Esophagus mucosa (tissue), 1 donor: ENCODE measurements around the gene F5. TPM values are rescaled to one million over a fixed set of nuclear protein-coding genes. Genes with fewer than 3 reads are reported as not detected.

Experiments used
- ATAC-seq: fragments of 200-7000 bp; cut with Tn5 transposase; one replicate; pipeline ENCODE4 v1.9.1; 2020
- total RNA-seq: library from RNA; stranded (reverse); gene quantifications from one replicate; pipeline ENCODE4 v1.2.4, GENCODE V29; 2023
- donor health status: DM: yes; HTN: yes; CAD: no.

The F5 gene
- total RNA-seq, result 0.20 TPM

GRCh38 chr1:169586395-169587255 is at the start of gene F5:
Gene F5, minus strand, starts transcription at chr1:169586481. Its CDS starts 95 bp downstream, at chr1:169586386.
- ATAC-seq, result peak; percentile 92

GRCh38 chr1:169634877-169635276 is 48.6 kb upstream of the F5 start:
- ATAC-seq, result no peak

- no peak for ATAC-seq
These were observed 47.9 kb upstream of the F5 start for GRCh38 chr1:169634145-169634544.

DNA sequence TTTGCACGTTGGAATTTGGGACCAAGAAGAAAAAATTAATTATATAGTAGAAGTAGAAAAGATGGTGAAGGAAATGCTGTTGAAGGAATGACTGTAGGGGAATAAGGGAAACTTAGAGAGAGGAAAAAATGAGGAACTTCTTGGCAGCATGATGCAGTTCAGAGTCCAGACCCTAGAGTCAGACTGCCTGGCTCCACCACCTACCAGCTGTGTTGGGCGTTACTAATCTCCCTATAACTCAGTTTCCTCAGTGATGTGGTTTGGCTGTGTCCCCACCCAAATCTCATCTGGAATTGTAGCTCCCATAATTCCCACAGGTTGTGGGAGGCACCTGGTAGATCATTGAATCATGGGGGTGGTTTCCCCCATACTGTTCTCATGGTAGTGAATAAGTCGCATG is 45.0 kb upstream of the F5 start:
- ATAC-seq, result no peak

- ATAC-seq, result no peak
These were observed 43.7 kb upstream of the F5 start, which contains the start of gene SELP for GRCh38 chr1:169630006-169630405. Gene SELP, minus strand, starts transcription at chr1:169630124. Its CDS starts 50 bp downstream, at chr1:169630074.

DNA sequence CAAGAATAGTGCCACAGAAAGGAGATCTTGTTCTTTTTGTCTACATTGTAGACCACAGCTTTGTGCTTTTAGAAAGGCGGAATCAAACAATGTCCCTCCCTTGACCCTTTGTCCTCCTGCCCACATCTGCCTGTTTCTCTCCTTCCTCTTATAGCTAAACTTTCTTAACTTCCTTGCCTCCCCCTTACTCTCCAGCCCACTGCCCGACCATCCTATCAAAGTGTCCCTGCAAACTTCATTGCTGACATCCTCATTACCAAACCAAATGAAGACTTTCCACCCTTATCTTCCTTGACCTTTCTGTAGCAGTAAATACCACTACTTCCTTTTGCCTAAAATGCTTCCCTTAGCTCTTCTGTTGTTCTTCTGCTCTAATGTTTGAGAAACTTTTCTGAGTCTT is 38.6 kb upstream of the F5 start:
- no peak for ATAC-seq

GRCh38 chr1:169624122-169624521 is 37.8 kb upstream of the F5 start:
- ATAC-seq, result no peak

DNA sequence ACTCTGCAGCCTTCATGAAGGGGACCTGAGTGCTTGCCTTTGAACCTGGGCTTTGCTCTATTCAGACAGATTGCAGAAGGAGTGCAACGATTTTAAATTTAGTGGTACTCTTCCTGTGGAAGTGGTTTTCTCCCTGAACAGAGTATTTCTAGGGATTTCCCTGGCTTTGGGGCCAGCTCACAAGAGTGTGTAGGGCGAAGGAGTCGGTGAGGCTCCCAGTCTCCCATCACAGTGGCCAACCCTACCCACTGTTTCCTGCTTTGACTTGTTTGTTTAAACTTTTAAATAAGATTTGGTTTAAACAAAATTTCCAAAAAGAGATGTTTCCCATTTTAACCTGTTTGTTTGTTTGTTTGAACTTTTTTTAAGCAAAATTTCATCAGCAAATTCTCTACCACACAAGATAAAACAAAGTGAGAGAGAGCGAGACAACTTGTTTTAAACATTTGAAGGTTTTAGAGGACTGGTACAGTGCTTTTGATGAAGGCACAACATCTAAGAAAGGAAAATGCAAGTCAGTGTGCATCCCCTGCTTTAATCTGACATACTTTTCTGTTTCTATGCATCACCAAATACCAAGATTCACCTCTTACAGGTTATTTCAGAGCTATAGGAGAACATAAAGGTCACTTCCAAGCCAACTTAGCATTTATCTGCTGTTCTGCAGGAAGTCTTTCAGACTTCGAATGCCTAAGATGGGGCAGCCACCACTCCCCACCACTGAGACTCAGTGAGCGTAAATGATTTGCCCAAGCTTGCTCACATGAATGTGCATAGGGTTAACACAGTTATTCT is 37.0 kb upstream of the F5 start:
- ATAC-seq, result no peak

GRCh38 chr1:169620565-169620964 is 34.3 kb upstream of the F5 start:
- no peak for ATAC-seq

DNA sequence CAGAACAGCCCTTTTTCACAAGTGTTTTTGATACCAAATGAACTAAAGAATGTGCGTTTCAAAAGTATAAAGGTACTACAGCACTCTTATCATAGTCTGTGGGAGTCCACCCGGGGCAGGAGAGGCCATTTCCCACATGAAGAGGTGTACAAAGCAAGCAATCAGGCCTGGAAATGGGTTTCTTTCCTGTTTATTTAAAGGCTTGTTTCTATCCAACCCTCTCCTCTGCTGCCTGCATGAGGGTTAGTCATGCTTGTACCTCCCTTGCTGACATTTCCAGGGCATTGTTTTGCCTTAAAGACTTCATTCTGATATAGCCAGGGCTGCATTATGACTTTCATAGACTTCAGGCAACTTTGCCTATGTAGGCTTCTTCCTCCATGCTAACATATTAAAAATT is 32.1 kb upstream of the F5 start:
- ATAC-seq, result peak; percentile 18

- ATAC-seq, result no peak
These were observed 29.5 kb upstream of the F5 start for GRCh38 chr1:169615803-169616202.

- no peak for ATAC-seq
These were observed 24.6 kb upstream of the F5 start for GRCh38 chr1:169610858-169611257.

- ATAC-seq, result no peak
These were observed 23.8 kb upstream of the F5 start for GRCh38 chr1:169610108-169610507.

GRCh38 chr1:169608226-169608625 is 21.9 kb upstream of the F5 start:
- no peak for ATAC-seq

DNA sequence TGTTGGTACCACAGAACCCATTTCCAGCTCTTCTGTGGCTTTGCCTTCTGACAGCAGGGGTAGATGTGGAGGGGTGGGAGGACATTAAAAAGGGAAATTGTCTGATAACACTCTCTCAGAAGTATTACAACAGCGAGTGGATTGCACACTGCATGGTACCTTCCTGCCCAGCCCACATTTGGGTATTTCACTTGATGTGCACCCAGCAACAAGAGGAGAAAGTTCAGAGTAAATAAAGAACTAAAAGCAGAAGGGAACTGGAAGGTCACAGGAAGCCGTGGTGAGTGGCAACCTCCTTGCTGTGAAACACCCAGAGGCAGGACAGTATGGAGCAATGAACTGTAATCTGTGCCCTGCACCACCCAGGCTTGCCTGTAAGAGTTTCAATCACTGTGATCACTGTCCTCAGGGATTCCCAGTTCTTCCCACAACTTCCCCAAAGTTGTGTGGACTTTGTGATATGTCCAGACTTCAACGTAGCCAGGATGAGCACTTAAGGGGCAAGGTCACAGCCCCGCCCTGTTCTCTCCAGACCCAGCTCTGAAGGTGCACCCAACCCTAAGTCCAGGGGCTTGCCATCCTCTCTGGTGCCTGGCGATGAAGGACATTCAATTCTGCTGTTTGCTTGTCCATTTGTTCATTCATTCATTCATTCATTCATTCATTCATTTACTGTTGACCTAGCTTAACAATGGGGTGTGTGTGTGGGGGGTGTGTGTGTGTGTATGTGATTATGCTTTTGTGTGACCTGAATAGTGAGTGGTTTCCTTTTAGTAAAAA is 18.7 kb upstream of the F5 start:
- peak; percentile 32 for ATAC-seq

- ATAC-seq, result no peak
These were observed 15.0 kb upstream of the F5 start for GRCh38 chr1:169601096-169601881.

DNA sequence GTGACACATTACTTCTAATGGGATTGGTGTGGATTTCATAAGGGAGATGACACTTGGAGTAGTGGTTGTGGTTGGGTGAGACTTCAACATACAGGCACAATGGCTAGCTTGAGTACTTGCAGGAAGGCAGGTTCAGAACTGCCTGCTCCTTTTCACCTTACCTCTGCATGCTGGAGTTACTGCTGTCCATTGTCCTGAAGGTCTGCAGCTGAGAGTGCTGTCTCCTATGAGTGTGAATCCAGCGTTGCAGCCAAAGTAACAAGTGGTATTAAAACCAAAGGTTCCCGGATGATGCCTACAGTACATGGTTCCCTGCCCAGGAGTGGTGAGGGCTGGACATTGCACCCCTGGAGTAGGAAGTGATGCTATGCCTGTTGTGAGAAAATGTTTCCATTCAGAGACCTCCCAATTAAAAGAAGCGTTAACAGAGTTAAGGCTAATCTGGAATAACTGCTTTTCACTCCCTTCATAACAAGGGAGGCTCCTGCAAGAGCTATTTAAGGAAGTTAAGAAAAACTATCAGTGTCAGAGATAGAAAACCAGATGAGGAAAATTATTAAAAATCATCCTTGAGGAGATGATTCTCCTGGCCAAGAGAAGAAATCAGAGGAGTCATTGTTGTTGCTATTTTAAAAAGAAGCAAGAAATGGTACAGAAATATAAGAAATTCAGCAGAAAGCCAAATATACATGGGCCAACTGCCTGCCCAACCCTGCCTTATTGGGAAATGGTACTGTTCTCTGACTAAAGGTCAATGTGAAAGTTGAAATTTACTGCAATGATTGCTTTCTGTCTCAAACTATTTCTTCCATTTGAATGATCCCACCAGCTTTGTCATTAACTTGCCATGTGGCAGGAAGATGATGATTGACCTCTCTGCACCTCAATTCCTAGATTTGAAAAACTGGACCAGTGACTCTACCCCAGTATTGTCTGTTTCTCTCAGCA is 9.8 kb upstream of the F5 start:
- ATAC-seq, result peak; percentile 25

DNA sequence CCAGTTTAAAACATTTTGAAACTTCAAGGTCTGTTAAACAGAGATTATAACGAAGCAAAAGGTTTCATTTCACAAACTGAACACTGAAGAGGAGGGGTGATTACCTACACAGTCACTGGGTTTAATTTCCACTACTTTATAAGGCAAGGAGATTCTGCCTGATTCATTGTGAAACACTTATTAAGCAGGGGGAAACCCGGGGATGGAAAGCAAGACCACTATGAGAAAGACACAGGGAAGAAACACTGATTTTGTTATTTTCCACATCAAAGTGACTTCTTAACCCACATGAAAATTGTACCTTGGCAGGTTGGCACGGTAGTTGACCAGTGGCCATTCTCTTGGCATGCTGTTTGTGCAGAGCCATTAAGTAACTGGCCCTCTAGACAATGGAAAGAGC is 8.1 kb upstream of the F5 start:
- ATAC-seq, result no peak

DNA sequence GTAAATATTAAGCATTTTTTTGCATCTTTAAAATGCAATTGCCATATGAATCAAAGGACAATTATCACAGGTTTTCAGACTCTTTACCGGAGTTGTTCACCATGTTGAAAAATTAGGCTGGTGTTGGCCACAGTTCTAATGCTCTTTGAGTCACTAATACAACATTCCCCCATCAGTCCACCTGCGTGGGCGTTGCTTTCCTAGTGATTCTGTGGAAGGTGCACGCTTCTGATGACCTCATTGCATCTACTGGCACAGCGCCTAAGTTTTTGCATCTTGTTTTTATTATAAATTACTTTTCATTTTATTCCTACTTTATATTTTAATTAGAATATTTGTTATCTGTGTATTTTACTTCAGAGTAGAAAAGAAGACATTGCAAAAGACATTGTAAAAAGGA is 4.7 kb upstream of the F5 start:
- ATAC-seq, result no peak

DNA sequence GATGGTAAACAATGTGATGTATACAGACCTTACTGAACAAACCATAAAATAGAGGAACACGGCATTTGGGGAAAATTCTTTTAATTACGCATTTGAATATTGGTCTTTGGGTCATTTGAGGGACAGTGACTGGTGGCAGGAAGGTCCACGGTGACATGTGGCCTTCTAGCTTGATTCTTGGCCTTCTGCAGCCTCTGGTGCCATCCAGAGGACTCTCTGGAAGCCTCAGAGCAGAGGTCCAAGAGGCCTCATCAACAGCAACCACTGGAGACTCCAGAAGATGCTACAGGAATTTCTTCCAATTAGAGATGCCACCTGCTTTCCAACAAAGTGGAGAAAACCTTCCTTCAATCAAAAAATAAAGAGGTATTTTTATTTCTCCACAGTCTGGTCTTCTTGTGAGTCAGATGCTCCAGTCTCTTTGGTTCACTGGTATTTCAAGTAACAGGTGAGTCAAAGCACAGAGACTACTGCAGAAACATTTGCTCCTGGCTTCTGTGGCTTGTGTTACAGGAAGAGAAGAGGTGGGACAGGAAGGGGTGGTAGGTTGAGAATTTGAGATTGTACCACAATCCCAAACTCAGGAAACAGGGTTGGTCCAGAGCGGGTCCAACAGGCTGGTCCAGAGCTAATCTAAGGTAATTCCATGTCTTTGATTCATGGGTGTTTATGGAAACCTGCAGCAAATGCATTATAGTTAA is 2.7 kb upstream of the F5 start:
- ATAC-seq, result peak; percentile 56
